ENCODE measurements around the gene COMMD7.
"Not testable (repeated sequence)": the region's sequence is repeated elsewhere in the genome, so short reads cannot be mapped to it uniquely, and the experiment has no call there.

Gene COMMD7

DNA sequence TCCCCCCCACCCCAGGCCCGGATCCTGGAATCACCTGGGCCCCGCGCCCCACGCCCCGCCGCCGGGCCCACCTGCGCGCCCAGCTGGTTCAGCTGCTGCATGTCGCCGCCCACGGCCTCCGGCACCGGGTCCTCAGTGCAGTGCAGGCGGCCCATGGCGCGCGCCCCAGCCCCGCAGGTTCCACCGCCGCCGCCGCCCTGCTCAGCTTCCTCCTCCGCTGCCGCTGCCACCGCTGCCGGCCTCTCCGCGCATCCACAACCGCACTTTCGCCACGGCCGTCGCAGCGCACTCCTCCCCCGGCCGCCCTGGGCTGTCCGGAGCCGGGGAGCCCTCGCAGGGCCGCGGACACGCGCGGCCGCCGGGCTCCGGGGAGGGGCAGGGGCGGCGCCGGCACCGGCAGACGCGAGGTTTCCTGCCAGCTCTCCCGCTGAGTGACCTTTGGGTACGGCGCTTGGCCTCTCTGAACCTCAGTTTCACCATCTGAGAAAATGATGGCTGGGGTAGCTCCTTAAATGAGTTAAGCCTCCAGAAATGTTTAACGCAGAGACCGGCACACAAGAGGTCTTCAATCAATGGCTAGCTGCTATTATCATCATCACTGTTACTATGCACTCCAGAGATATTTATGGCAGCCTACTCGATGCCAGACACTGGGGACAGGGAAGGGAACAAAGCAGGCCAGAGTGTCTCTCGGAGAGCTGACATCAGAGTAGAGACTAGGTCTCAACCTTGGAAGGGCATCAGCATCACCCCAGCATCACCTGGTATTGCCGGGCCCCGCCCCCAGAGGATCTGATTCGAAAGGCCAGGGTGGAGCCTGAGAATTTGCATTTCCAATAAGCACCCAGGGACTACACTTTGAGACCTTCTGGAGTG, at the start of gene COMMD7:
COMMD7 (minus strand) TSS at position 231 of the 876 bp plus-strand sequence; CDS start at position 155, 76 bp downstream.
- FAIRE-seq = no peak

DNA sequence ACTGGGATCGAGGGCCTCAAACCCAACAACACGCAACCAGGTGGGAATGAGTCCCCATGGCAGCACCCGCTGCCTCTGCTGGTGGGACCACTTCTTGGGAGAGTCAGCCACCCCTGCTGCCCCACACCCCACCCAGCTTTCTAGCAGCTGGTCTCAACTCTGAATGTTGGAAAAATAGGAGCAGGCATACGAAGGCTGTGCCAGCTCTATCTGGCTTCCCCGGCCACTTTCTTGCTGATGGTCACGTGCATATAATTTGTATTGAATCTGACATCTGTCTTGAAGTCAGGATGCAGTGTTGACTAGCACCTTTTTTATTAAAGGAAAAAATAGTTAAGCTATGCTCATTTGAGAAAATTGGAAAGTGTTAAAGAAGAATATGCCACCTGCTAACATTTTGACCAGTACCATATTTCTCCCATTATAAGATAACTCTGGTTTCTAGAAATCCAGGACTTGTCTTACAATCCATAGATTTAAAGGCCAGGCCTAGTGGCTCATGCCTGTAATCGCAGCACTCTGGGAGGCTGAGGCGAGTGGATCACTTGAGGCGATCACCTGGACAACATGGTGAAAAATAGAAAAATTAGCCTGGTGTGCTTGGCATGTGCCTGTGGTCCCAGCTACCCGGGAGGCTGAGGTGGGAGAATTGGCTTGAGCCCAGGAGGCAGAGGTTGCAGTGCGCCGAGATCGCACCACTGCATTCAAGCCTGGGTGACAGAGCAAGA, 49.6 kb upstream of the COMMD7 start:
- FAIRE-seq = no peak

DNA sequence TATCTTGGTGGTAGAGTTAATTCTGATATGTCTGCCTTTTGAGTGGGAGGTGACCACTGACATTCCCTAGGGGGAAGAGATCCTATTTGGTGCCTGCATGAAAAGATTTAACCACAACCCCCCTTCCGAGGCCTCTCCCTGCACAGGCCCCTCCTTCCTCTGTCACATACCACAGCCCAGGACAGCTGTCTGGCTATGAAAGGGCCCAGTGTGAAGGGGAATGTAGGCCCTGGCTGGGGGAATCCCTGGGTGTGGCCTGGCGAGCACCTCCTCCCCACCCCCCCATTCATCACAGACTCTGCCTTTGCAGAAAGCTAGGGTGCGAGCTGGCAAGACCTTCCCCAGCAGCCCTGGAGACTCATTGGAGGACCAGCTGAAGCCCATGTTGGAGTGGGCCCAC, 49.0 kb upstream of the COMMD7 start:
- FAIRE-seq = no peak

DNA sequence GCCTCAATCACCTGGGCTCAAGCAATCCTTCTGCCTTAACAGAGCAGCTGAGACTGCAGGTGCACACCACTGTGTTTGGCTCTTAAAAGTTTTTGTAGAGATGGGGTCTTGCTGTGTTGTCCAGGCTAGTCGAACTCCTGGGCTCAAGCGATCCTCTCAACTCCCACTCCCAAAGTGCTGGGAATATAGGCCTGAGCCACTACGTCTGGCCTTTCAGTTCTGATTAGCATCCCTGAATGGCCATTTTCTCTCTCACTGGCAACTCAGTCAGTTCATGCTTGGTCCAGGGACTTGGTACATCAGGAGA, 47.4 kb upstream of the COMMD7 start:
- no peak for FAIRE-seq

DNA sequence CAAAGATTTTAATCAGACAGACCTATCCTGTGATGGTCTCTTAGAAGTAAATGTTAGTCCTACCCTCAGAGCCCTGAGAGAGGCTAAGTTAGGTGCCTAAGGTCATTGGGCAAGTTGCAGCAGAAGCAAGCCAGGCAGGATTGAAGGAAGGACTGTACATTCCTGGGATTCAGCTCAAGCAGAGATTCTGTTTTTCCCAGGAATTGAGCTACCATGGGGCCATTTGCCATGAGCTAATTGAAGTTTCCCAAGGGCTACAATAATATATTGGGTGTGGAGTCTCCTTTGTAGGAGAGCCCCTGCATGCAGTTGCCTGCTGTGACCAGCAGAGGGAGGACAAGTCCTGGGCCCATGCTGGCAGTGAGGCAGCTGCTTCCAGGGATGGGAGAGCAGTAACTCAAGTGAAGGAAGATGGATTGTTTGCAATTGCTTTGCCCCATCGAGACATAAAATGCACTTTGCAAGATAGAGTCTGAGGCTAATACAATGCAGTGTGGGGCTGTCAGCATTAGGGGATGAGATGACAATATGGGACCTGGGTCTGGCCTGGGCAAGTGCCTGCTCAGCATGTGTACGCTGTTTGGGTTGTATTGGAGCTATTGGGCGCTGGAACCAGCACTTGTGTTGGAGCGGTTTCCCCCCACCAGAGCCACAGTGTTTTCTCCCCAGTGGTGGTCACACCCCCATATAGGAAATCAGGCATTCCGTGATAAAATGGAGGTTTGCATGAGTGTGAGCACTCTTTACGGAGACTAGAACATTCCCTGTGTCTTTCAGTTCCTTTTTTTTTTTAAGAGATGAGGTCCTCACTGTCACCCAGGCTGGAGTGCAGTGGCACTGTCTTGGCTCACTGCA, 46.9 kb upstream of the COMMD7 start:
- FAIRE-seq = no peak

DNA sequence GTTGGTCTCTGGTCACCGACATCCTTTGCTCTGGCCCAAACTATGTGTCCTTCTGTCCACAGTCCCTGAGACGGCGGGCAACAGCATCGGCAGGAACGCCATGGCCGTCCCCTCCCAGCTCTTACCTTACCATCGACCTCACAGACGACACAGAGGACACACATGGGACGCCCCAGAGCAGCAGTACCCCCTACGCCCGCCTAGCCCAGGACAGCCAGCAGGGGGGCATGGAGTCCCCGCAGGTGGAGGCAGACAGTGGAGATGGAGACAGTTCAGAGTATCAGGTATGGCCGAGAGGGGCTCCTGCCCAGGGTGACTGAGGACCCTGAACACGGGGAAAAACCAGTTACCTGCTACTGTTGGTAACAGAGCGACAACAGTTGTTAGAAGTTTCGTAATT, 43.9 kb upstream of the COMMD7 start:
- no peak for FAIRE-seq

DNA sequence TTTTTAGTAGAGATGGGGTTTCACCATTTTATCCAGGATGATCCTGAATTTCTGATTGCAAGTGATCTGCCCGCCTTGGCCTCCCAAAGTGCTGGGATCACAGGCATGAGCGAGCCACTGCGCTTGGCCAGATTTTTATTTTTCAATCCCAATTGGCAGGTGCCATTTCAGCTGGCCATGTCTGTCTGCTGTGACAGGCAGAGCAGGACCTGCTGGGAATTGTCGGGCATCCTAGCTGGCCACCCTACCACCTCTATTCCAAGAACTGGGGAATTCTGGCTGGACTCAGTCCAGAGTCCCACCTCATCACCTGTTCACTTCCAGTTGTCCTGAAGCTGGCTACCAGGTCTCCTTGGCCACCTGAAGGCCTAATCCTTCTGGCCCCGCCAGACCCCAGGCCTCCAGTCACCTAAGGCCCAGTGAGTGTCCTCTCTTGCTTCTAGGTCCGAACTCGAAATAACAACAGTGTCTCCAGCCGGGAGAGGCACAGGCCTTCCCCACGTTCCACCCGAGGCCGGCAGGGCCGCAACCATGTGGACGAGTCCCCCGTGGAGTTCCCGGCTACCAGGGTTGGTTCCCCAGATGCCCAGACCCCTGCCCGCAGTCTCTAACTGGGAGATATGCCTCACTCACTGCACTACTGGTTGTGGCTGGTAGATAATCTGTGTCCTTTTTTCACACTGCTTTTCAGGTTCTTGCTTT, 42.9 kb upstream of the COMMD7 start:
- no peak for FAIRE-seq

- FAIRE-seq = no peak
These were observed 41.3 kb upstream of the COMMD7 start for GRCh38 chr20:32784369-32785080.

DNA sequence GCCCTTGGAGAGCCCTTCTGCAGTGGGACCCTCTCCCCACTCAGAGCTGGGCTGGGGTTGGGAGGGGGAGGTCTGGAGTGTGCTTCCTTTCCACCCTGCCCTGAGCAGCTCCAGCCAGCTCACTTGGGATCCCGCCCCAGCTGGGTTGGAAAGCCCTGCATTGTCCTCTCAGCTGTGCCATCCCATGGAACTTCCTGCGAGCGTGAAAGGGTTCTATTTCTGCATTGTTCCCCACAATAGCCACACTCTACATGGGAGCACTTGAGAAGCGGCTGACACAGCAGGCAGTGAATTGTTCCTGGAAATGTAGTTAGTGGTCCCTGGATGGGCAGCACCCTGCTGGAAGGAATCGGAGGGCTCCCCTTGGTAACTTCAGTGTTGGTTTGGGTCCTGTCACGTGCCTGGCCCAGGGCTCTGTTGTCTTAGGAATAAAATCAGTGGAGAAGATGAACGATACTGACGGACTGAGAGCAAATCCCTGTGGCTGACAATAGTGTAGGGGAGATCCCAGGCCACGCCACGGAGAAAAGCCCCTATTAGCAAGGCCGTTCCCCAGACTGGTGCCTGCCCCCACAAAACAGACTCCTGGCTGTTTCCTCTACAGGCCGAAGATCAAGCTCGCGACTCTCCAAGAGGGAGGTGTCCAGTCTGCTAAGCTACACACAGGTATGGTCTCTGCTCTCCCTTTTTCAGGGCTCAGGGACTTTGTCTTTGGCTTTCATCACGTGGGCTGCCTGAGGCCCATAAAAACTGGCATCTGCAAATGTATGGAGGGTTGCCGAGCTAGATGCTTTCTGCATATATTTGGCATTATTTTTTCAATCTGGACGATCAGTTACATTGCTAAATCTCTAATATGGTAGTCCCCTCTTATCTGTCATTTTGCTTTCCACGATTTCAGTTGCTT, 37.7 kb upstream of the COMMD7 start:
- FAIRE-seq = no peak

- FAIRE-seq = no peak
These were observed 37.0 kb upstream of the COMMD7 start for GRCh38 chr20:32780278-32780677.

- no peak for FAIRE-seq
These were observed 36.4 kb upstream of the COMMD7 start for GRCh38 chr20:32779500-32780211.

DNA sequence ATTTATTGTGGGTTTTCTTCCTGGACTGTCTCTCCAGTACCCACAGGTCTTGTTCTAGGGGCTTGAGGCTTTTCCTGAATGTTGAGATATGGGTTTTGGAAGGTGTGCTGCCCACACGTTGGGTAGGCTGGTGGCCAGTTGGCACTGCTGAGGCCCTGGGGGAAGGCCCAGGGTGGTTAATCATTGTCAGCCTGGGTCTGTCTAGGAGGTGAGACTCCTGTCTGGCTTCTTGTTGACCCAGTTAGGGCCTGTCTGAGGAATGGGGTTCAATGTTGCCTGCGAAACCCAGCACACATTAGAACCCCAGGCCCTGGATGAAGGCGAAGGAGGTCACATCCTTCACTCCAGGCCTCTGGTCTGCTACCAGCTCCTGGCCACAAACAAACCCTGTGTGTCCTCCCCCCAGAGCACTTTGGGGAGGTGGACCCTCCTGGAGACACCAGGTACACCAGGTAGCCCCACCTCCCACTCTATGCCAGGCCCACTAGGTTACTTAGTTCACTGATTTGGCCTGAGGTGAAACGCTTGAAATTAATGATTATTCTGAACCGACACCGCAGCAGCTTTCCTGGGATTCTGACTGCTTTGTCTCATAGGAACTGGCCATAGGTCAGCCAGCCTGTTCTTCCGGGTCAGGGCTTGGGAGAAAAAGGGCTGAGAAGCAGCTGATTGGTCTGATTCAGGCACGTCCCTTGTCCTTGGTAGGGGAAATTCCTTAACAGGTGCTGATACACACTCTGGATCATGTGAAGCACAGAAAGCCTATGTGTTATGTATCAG, 34.1 kb upstream of the COMMD7 start:
- no peak for FAIRE-seq

DNA sequence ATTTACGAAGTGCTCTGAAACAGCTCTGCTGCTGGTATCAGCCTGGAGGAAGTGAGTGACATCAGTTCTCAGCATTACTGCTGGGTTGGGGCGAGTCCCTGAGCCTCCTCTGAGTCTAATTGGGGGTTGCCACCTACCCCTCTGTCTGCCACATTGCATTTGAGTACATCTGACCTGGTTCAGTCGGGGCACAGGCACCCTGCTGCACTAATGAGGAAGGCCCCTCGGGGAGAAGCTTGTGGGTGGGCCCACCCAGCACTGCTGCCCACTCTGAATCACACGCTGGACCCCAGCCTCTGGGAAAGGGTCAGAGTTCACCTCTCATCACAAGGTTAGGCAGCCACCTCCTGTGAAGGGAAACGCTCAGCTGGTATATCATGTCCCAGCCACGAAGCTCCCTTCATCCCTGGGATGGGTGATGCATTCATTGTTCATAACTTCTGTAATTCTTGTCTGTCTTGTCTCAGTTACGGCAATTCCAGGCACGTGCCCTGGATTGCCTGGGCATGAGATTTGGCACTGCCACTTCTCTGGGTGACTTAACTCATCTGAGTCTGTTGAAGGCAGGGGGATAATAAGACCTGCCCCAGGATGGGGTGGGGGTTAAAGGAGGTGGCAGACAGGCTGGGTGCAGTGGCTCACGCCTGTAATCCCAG, 32.2 kb upstream of the COMMD7 start:
- no peak for FAIRE-seq

DNA sequence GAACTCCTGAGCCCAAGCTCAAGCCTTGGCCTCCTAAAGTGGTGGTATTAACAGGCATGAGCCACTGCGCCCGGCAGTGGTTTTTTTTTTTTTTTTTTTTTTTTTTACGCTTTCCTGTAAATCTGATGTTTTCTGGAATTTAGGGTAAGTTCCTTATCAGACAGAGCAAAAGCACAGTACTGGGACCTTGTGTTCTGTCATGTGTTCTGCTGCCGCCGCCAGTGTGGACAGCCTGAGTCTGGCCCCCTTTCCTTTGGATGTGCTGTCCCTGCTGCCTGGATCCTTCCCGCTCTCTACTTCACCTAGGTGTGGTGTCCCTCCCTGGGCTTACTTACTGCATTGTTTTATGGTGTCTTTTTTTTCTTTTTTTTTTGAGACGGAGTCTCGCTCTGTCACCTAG, 30.6 kb upstream of the COMMD7 start:
- FAIRE-seq = no peak

GRCh38 chr20:32773223-32773622, 30.0 kb upstream of the COMMD7 start:
- FAIRE-seq = no peak

DNA sequence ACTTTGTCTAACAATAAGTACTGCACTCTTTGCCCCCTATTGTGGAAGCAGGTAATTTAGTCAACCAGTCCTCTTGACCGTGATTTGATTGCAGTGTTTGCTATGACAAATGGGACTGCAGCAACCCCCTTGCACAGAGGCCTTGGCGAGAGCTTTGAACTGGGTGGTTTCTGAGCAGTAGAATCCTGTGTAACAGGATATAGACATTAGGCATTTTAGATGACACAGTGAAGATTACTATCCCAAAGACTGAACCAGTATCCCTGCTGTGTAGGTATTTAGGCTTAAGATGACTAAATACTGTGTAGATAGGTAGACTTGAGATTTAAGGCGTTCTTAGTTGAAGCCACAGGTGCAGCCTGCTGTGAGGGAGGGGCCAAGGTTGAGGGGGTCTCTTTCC, 28.8 kb upstream of the COMMD7 start:
- no peak for FAIRE-seq

GRCh38 chr20:32767418-32768198, 24.3 kb upstream of the COMMD7 start:
- FAIRE-seq = no peak

DNA sequence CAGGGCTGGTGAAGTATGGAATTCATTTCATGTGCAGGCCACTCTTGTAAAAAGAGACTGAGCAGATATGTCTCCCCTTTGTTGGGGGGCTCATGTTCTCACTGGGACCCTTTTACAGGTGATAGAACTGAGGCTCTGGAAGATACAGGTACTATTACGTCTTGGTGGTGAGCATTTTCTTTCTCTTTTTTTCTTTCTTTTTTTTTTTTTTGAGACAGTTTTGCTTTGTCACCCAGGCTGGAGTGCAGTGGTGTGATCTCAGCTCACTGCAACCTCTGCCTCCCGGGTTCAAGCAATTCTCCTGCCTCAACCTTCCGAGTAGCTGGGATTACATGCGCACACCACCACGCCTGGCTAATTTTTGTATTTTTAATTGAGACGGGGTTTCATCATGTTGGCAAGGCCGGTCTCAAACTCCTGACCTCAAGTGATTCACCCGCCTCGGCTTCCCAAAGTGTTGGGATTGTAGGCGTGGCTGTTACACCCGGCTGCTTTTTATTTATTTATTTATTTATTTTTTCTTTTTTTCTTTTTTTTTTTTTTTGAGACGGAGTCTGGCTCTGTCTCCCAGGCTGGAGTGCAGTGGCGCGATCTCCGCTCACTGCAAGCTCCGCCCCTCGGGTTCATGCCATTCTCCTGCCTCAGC, 22.1 kb upstream of the COMMD7 start:
- not testable (repeated sequence) for FAIRE-seq

All from TTC549 (cell line).